IPS-11a (cell line): ENCODE results near the gene MMP11.

ENCODE experiments used
- H3K4me3 ChIP-seq: one replicate; pipeline ENCODE4 v1.5.1; 2013; ENCODE audit warnings: low read depth, low read length, control low read depth

MMP11 gene

GRCh38 chr22:23779731-23780130 is 7.1 kb downstream of the MMP11 start:
- no peak overlapping the region for H3K4me3 ChIP-seq

- H3K4me3 ChIP-seq = no peak overlapping the region
Measured at GRCh38 chr22:23780146-23780748, 7.6 kb downstream of the MMP11 start.

- H3K4me3 ChIP-seq = no peak overlapping the region
Measured at GRCh38 chr22:23781065-23781464, 8.4 kb downstream of the MMP11 start.

GRCh38 chr22:23781511-23782183 is 9.0 kb downstream of the MMP11 start:
- no peak overlapping the region for H3K4me3 ChIP-seq

- no peak overlapping the region for H3K4me3 ChIP-seq
Measured at GRCh38 chr22:23782252-23782651, 9.6 kb downstream of the MMP11 start.

GRCh38 chr22:23782703-23783102 is 10.1 kb downstream of the MMP11 start:
- no peak overlapping the region for H3K4me3 ChIP-seq

- H3K4me3 ChIP-seq = no peak overlapping the region
Measured at GRCh38 chr22:23783265-23784150, 10.9 kb downstream of the MMP11 start.

- no peak overlapping the region for H3K4me3 ChIP-seq
Measured at GRCh38 chr22:23784215-23784732, 11.6 kb downstream of the MMP11 start.

- H3K4me3 ChIP-seq = peak overlapping the region; percentile 76
Measured at GRCh38 chr22:23786261-23786710, 13.6 kb downstream of the MMP11 start.

GRCh38 chr22:23786752-23787599 is 14.3 kb downstream of the MMP11 start, which contains the start of gene SMARCB1:
Gene SMARCB1, plus strand, starts transcription at chr22:23786966. Its CDS starts 204 bp downstream, at chr22:23787170.
- peak within 1 kb of the TSS; percentile 76 for H3K4me3 ChIP-seq

GRCh38 chr22:23787600-23787896 is 14.9 kb downstream of the MMP11 start:
- peak overlapping the region; percentile 76 for H3K4me3 ChIP-seq

GRCh38 chr22:23787910-23788309 is 15.3 kb downstream of the MMP11 start:
- H3K4me3 ChIP-seq = peak overlapping the region; percentile 76

- H3K4me3 ChIP-seq = no peak overlapping the region
Measured at GRCh38 chr22:23789121-23789520, 16.5 kb downstream of the MMP11 start.

GRCh38 chr22:23789638-23790037 is 17.0 kb downstream of the MMP11 start:
- H3K4me3 ChIP-seq = no peak overlapping the region

GRCh38 chr22:23790819-23791737 is 18.4 kb downstream of the MMP11 start:
- no peak overlapping the region for H3K4me3 ChIP-seq

GRCh38 chr22:23791738-23792645 is 19.3 kb downstream of the MMP11 start:
- H3K4me3 ChIP-seq = no peak overlapping the region

GRCh38 chr22:23793326-23793725 is 20.7 kb downstream of the MMP11 start:
- no peak overlapping the region for H3K4me3 ChIP-seq

GRCh38 chr22:23796461-23796860 is 23.8 kb downstream of the MMP11 start:
- H3K4me3 ChIP-seq = no peak overlapping the region
